Fibroblast of the aortic adventitia (primary cell): ENCODE measurements around the gene ARHGAP21. TPM values are rescaled to one million over a fixed set of nuclear protein-coding genes. Genes with fewer than 3 reads are reported as not detected.
"Not testable (repeated sequence)": the region's sequence is repeated elsewhere in the genome, so short reads cannot be mapped to it uniquely, and the experiment has no call there.

ENCODE experiments used
- DNase-seq: peaks from one replicate; pipeline ENCODE4 v3.0.0-alpha.2; 2010; ENCODE audit warnings: low read depth
- H3K4me3 ChIP-seq: 2 replicates; pipeline ENCODE4 v1.5.1; 2011; ENCODE audit warnings: low read depth, mild to moderate bottlenecking, control low read depth, low read length, moderate library complexity
- total RNA-seq: library from RNA; depleted of rRNA; stranded (reverse); fragments of >200 nt; gene quantifications from 2 replicates; pipeline ENCODE4 v1.2.3, GENCODE V29; 2012; ENCODE audit warnings: low replicate concordance
- TF ChIP-seq, protein P1 (sequence below): IDR thresholded peaks from 2 replicates; pipeline ENCODE4 v1.5.1; 2011; ENCODE audit warnings: mild to moderate bottlenecking, low read length, control low read depth, inconsistent platforms; ENCODE audit not compliant: insufficient read depth

Gene ARHGAP21
- total RNA-seq, 1 donor: 252 TPM

DNA sequence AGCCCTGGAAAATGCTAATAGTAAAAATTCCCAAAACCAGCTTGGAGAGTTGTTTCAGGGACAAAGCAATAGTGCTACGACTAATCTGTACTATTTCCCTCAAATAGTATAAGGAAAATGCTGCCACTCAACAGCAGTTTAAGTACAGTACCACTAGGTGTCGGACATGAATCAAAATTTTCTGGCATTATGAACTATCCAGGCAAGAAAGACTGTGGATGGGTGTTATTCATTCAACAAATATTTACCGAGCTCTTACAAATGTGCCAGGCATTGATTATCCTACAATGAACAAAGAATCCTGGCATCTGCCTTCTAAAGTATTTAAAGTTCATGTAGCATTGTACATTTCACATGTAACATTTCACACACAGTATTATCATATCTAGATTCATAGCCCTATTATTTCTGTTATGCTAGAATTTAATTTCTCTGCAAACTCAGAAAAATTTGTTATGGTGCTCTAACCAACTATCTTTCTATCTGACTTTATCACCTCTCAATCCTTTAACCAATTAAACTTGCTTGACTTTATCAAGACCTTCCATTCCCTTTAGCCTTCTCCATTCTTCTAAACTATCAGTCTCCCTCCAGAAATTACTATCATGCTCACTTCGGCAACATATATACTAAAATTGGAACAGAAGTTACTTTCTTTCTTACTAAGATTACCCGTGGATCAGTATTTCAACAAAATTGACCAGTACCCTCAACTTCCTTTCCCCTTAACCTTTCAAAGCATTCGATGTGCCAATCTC is 80.6 kb downstream of the ARHGAP21 start:
- H3K4me3 ChIP-seq: no peak overlapping the region
- DNase-seq: peak; percentile 94
- TF ChIP-seq, protein P1, sequence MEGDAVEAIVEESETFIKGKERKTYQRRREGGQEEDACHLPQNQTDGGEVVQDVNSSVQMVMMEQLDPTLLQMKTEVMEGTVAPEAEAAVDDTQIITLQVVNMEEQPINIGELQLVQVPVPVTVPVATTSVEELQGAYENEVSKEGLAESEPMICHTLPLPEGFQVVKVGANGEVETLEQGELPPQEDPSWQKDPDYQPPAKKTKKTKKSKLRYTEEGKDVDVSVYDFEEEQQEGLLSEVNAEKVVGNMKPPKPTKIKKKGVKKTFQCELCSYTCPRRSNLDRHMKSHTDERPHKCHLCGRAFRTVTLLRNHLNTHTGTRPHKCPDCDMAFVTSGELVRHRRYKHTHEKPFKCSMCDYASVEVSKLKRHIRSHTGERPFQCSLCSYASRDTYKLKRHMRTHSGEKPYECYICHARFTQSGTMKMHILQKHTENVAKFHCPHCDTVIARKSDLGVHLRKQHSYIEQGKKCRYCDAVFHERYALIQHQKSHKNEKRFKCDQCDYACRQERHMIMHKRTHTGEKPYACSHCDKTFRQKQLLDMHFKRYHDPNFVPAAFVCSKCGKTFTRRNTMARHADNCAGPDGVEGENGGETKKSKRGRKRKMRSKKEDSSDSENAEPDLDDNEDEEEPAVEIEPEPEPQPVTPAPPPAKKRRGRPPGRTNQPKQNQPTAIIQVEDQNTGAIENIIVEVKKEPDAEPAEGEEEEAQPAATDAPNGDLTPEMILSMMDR: peak; percentile 77

DNA sequence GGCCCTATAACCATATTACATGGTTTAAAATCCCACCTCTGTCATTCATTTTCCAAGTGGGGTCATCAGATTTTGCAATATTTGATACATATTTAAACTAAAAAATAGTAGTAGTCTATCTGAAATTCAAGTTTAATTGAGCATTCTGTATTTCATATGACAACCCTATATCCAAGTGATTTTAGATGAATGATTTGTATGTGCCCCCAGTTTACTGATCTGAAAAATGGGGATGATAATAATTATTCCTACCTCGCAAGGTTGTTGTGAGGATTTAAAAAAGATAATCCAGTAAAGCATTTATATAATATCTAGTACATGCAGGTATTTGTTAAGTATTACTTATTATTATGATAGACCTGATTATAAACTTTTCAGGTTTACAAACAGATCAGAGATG is 84.6 kb downstream of the ARHGAP21 start:
- TF ChIP-seq, protein P1: no peak
- no peak for DNase-seq
- H3K4me3 ChIP-seq: no peak overlapping the region

DNA sequence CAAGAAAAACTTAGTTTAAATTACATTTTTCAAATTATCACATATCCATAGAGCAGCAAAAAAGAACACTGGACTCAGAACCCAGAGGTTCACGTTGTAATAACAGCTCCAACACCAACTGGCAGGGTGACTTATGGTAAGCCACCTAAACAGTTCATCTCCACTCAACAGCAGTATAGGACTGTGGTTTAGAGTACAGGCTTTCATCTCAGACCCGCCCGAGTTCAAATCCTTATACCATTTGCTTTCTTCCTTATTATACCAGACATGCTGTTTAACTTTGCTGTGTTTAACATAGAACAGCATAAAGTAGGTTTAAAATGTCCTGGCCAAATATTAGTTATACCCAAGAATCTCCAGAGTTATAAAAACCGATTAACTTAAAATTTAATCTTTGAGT is 97.9 kb downstream of the ARHGAP21 start:
- TF ChIP-seq, protein P1: no peak
- H3K4me3 ChIP-seq: no peak overlapping the region
- no peak for DNase-seq

DNA sequence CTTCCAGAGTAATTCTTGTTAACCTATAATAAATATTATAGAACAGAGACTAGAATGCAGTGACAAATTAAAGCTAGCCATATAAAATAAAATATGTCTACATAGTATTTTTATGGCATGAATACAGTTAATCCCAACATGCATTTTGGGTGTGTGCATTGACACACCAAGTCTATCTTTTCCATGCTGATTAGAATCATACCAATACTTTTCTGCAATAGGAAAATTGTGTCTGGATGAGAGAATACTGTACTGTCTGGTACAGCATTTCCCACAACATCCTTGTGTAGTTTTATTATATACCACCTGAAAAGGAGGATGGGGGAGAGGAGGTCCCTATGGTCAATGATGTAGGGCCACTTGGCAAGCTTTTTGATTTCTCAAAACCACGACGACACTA is 100.3 kb downstream of the ARHGAP21 start:
- H3K4me3 ChIP-seq: no peak overlapping the region
- TF ChIP-seq, protein P1: no peak
- no peak for DNase-seq

DNA sequence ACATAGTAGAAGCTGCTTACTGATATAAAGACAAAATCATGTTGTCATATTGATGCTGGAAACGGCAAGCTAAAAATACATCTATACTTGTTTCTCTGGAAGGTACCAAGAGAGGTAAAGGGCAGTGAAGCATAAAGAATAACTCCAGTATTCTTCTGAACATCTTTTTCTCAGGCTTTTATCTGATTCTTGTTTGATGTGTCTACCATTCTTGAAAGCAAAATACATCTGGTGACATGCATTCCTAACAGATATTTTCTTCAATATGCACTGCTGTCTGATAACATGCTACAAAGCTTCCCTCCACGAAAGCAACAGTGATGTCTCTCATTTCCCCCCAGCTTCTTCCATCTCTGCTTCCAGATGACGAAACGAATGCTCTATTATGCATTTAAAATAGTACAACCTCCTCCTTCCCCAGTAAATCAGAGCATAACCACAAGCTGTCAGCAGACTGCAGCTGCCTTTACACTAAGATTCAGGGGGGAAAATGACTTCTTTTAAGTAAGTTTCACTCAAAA is 100.8 kb downstream of the ARHGAP21 start:
- TF ChIP-seq, protein P1: no peak
- peak; percentile 47 for DNase-seq
- no peak overlapping the region for H3K4me3 ChIP-seq

DNA sequence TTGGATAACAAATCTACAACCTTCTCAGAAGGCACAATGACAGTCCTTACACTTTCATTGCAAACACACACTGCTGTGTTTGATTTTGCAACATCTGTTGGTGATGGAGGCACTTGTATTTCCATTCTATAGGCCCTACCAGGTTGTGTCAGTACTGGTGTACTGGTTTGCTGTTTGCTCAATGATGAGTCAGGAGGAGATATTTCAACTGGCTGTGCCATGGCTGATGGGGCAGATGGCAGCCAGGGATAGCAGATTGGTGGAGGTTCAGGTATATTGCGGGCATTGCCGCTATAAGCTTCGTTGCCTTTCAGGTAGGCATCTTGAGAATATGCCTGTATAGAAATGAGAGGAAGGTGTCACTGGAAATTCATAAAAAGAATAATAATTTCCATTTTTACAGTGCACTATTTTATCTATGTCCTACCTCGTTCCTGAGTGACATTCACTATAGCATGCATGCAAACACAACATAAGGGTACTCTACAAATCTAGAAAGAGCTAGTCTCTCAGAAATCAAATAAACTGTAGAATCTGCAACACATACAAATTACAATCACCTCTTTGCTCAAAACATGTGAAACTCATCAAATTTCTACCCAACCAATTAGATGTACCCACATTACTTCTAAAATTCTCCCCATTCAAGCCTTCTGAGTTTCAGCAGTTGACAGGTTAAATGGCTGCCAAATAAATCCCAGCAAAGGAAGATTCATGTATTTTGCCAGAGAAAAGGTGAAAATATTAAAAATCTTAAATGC is 102.5 kb downstream of the ARHGAP21 start:
- not testable (repeated sequence) for DNase-seq, H3K4me3 ChIP-seq

DNA sequence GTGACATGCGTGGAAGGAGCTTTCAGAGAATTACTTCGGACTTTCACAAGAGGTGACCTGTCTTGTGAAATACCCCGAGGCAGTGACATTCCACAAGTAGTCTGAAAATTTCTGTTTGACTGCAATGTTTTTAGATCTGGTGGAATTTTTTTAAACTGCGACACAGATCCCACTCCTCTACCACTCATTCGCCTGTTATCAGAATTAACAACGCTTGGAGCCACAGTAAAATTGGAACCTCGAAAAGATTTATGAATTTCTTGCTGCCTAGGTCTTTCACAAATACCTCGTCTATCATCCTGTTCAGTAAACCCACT is 103.7 kb downstream of the ARHGAP21 start:
- not testable (repeated sequence) for H3K4me3 ChIP-seq, DNase-seq

DNA sequence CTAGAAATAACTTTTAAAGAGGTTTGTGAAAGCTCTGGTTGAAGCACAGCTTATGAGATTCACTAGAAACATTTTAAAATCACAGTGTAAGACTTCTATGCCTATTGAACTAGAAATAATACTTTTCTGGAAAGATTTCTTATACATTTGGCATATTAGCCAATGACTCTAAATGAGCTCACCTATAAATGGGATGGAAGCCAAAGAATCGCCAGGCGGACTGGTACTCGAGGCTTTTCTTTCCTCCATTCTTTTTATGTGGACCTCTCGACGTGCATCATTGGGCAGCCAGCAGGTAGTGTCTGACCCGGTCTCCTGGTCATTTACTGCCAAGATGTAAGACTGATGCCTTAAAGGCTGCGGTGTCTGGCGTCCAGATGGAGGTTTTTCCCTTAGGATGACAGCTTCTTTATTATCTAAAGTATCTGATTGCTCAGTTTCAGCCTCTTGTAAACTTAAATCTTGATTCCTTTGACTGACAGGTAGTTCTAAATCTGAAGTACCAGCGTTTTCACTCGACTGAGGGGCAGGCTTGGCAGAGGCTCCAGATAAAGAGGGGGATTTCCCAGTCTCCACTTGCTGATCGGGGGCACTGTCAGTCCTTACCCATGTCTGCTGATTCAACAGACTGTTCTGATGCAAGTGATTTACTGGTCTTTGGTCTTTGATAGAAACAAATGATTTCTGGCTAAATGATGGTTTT is 104.2 kb downstream of the ARHGAP21 start:
- H3K4me3 ChIP-seq, DNase-seq: not testable (repeated sequence)
